ENCODE results near the gene KIFAP3.

- no peak for TF ChIP-seq CTCF (IDR thresholded peaks at IDR 0.05)
- TF ChIP-seq EZH2phosphoT487 (IDR thresholded peaks at IDR 0.05), result no peak
- no peak for TF ChIP-seq EZH2 (IDR thresholded peaks at IDR 0.05)
These were observed 189.9 kb downstream of the KIFAP3 start for GRCh38 chr1:169884634-169885033.

Measured in neural progenitor cell (in vitro differentiated cells).